ENCODE results near the gene SIGLEC1.

SIGLEC1 gene

DNA sequence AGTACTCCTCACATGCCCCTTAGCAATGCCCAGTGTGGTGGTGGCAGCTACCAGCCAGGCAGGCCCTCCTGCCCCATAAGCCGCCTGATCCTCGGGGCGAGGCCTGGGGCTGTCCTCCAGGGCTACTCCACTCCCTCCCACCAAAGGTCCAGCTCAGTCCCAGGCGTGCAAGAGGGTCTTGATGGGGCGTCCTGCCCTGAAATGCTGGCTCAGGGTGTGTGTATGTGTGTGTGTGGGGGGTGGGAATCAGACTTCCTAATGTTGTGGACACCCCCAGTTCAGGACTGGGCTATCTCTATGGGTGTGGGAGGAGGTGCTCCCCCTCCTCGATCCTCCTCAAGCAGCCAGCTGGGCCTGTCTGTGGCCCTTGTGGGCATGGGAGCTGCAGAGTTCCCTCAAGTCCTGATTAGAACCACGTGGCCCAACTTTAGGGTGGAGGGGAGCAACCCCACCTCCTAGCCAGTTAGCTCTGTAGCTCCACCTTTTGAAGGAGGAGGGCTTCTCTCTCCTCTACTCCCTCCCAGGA, 27.6 kb upstream of the SIGLEC1 start:
- H2AFZ ChIP-seq (ENCODE audit: low read depth, low read length): no peak overlapping the region
- H3K9ac ChIP-seq (ENCODE audit: low read length): no peak overlapping the region
- H3K27ac ChIP-seq (ENCODE audit: low read length): no peak overlapping the region
- H3K4me1 ChIP-seq (ENCODE audit: low read length): no peaks in the 10 kb centered on the region
- 0 out of 2 replicates have a peak, but pooled peaks cover 6% of the 10 kb centered on the region for H3K27me3 ChIP-seq (ENCODE audit: low read depth, low read length)
- no peaks in the 10 kb centered on the region for H3K79me2 ChIP-seq (ENCODE audit: low read length)
- TF ChIP-seq, protein P1, sequence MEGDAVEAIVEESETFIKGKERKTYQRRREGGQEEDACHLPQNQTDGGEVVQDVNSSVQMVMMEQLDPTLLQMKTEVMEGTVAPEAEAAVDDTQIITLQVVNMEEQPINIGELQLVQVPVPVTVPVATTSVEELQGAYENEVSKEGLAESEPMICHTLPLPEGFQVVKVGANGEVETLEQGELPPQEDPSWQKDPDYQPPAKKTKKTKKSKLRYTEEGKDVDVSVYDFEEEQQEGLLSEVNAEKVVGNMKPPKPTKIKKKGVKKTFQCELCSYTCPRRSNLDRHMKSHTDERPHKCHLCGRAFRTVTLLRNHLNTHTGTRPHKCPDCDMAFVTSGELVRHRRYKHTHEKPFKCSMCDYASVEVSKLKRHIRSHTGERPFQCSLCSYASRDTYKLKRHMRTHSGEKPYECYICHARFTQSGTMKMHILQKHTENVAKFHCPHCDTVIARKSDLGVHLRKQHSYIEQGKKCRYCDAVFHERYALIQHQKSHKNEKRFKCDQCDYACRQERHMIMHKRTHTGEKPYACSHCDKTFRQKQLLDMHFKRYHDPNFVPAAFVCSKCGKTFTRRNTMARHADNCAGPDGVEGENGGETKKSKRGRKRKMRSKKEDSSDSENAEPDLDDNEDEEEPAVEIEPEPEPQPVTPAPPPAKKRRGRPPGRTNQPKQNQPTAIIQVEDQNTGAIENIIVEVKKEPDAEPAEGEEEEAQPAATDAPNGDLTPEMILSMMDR (IDR thresholded peaks at IDR 0.05; ENCODE audit: low read depth, low read length): no peak
- TF ChIP-seq EZH2phosphoT487 (IDR thresholded peaks at IDR 0.05; ENCODE audit: low read depth): no peak
- H3K4me2 ChIP-seq (ENCODE audit: low read length): no peak overlapping the region
- no peaks in the 10 kb centered on the region for H3K9me3 ChIP-seq (ENCODE audit: insufficient read depth, low read length)
- no peaks in the 10 kb centered on the region for H4K20me1 ChIP-seq (ENCODE audit: insufficient read depth, low read length)
- no peak overlapping the region for H3K4me3 ChIP-seq (ENCODE audit: low read length)
- no peaks in the 10 kb centered on the region for H3K36me3 ChIP-seq (replicated peaks; ENCODE audit: low read depth, low read length)

DNA sequence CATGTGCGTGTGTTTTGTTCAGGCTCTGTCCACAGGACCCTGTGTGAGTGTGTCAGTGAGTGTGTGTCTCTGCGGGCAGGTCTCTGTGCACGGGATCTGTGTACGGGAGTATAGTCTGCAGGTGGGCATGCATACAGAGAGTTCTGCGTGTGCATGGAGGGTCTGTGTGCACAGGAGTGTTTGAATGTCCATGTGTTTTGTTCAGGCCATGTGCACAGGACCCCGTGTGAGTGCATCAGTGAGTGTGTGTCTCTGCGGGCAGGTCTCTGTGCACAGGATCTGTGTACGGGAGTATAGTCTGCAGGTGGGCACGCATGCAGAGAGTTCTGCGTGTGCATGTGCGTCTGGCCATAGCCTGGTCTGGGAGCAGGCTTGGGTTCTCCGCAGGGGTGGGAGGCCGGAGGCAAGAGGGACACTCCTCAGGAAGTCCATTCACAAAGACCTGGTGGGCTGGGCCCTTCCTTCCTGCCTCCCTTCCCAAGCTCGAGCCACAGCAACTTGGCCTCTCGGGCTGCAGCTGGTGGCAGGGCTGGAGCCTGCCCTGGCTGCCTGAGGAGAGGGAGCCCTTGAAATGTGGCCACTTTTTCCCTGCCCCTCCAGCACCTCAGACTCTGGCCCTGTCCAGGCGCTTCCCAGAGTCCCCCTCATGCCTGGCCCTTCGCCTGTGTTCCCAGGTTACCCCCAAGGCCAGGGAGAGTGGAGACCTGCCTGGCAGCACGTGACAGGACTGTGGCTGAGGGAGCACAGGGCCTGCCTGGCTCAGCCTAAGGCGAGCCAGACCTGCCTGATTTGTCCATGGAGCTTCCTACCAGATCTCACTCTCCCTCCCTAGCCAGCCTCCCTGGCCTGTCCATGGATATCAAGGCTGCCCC, 26.9 kb upstream of the SIGLEC1 start:
- H3K4me2 ChIP-seq (ENCODE audit: low read length): no peak overlapping the region
- no peak overlapping the region for H3K27ac ChIP-seq (ENCODE audit: low read length)
- H3K4me1 ChIP-seq (ENCODE audit: low read length): no peaks in the 10 kb centered on the region
- H3K79me2 ChIP-seq (ENCODE audit: low read length): no peaks in the 10 kb centered on the region
- H3K36me3 ChIP-seq (replicated peaks; ENCODE audit: low read depth, low read length): no peaks in the 10 kb centered on the region
- no peak for TF ChIP-seq EZH2phosphoT487 (IDR thresholded peaks at IDR 0.05; ENCODE audit: low read depth)
- TF ChIP-seq, protein P1 (IDR thresholded peaks at IDR 0.05; ENCODE audit: low read depth, low read length): no peak
- no peaks in the 10 kb centered on the region for H4K20me1 ChIP-seq (ENCODE audit: insufficient read depth, low read length)
- H3K27me3 ChIP-seq (ENCODE audit: low read depth, low read length): 0 out of 2 replicates have a peak, but pooled peaks cover 1% of the 10 kb centered on the region
- H2AFZ ChIP-seq (ENCODE audit: low read depth, low read length): no peak overlapping the region
- H3K4me3 ChIP-seq (ENCODE audit: low read length): no peak overlapping the region
- H3K9me3 ChIP-seq (ENCODE audit: insufficient read depth, low read length): no peaks in the 10 kb centered on the region
- H3K9ac ChIP-seq (ENCODE audit: low read length): no peak overlapping the region

DNA sequence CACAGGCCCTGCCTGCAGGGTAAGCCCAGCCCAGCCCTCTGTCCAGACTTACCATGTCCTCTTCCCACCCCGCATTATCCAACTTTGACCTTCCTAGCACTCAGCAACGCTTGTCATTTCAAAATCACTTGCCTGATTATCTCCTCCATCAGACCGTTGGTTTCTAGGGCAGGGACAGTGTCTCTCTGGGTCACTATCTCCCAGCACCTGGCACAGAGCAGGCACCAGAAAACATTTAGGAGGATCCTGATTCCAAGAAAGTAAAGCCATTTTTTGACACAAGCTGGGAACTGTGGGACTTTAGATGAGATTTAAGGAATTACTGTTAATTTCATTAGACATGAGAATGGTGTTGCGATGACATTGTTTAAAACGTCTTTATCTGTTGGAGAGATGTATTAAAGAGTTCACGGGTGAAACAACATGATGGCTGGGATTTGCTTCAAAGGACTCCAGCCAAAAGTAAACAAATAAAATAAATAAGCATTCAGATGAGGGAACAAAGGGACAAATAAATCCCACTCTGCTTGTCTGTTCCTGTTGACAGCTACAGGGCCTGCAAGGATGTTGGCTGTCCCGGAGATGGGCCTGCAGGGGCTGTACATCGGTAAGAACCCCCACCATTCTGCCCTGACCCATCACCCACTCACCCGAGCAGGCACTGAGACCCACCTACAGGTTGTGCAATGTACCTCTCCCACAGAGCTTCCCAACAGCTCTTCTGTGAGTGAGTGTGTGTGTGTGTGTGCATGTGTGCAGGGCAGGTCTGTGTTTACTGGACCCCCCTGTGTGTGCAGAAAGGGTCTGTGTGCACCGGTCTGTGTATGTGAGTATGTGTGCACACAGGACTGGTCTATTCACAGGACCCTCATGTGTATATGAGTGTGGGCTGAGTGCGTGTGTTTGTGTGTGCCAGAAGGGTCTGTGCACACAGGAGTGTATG, 26.0 kb upstream of the SIGLEC1 start:
- Histone ChIP-seq H4K20me1 (ENCODE audit: insufficient read depth, low read length) (no peaks in the 10 kb centered on the region), H3K27me3 (ENCODE audit: low read depth, low read length) (no peaks in the 10 kb centered on the region), H3K4me3 (ENCODE audit: low read length) (no peak overlapping the region), H3K27ac (ENCODE audit: low read length) (no peak overlapping the region), H3K4me2 (ENCODE audit: low read length) (no peak overlapping the region), H2AFZ (ENCODE audit: low read depth, low read length) (no peak overlapping the region), H3K36me3 (replicated peaks; ENCODE audit: low read depth, low read length) (no peaks in the 10 kb centered on the region), H3K9me3 (ENCODE audit: insufficient read depth, low read length) (no peaks in the 10 kb centered on the region), H3K9ac (ENCODE audit: low read length) (no peak overlapping the region), H3K4me1 (ENCODE audit: low read length) (no peaks in the 10 kb centered on the region), H3K79me2 (ENCODE audit: low read length) (no peaks in the 10 kb centered on the region)
- TF ChIP-seq, protein P1 (IDR thresholded peaks at IDR 0.05; ENCODE audit: low read depth, low read length): no peak
- TF ChIP-seq EZH2phosphoT487 (IDR thresholded peaks at IDR 0.05; ENCODE audit: low read depth): no peak
